Keratinocyte (primary cell): Measurements from ENCODE around the gene ZBTB21. TPM values are rescaled to one million over a fixed set of nuclear protein-coding genes. Genes with fewer than 3 reads are reported as not detected.
A peak's percentile ranks its signal among the peaks of the same experiment; 100 is the strongest.
"Not testable (repeated sequence)": the region's sequence is repeated elsewhere in the genome, so short reads cannot be mapped to it uniquely, and the experiment has no call there.

Experiments
- DNase-seq: peaks from one replicate; pipeline ENCODE4 v3.0.0-alpha.2; 2011; ENCODE audit warnings: low read depth, missing footprints, low spot score
- FAIRE-seq: peaks from 2 replicates; lab custom pipeline; 2011; peaks lifted over from hg19 to GRCh38; lab: Jason Lieb, UNC
- H2AFZ ChIP-seq: 2 replicates; pipeline ENCODE4 v1.6.0; 2012; ENCODE audit warnings: low read length, control low read depth, inconsistent platforms; ENCODE audit not compliant: control insufficient read depth
- H3K27ac ChIP-seq: 2 replicates; pipeline ENCODE4 v1.5.1; 2011; ENCODE audit warnings: low read length; ENCODE audit not compliant: control insufficient read depth, insufficient read depth
- H3K27me3 ChIP-seq: 3 replicates; pipeline ENCODE4 v1.6.0; 2011; ENCODE audit warnings: low read length; ENCODE audit not compliant: control insufficient read depth, insufficient read depth; ENCODE audit errors: extremely low read depth
- H3K36me3 ChIP-seq, 2 experiments: 2 replicates in 1 of 2; 3 replicates in 1 of 2; pipeline ENCODE4 v1.5.1; 2011; ENCODE audit warnings: low read length in 2 of 2, mild to moderate bottlenecking in 1 of 2; ENCODE audit not compliant: control insufficient read depth in 2 of 2, insufficient read depth in 2 of 2; ENCODE audit errors: extremely low read depth in 1 of 2
- H3K4me1 ChIP-seq: 3 replicates; pipeline ENCODE4 v1.5.1; 2011; ENCODE audit warnings: low read length; ENCODE audit not compliant: control insufficient read depth, insufficient read depth; ENCODE audit errors: extremely low read depth
- H3K4me2 ChIP-seq: 3 replicates; pipeline ENCODE4 v1.6.0; 2011; ENCODE audit warnings: low read depth, low read length; ENCODE audit not compliant: control insufficient read depth, insufficient read depth; ENCODE audit errors: extremely low read depth
- H3K4me3 ChIP-seq, 3 experiments: fragments of 200-600 bp in 1 of 3; sonication (generic) in 1 of 3; 2 replicates in 2 of 3; 3 replicates in 1 of 3; pipeline ENCODE4 v1.5.1; 2011 to 2016; ENCODE audit warnings: low read length in 3 of 3, mild to moderate bottlenecking in 3 of 3, control low read depth in 2 of 3, inconsistent platforms in 1 of 3, low read depth in 1 of 3, mixed read lengths in 1 of 3, mixed run types in 1 of 3, moderate library complexity in 1 of 3; ENCODE audit not compliant: control insufficient read depth in 2 of 3, insufficient read depth in 2 of 3; ENCODE audit errors: extremely low read depth in 1 of 3
- H3K79me2 ChIP-seq: 2 replicates; pipeline ENCODE4 v1.6.0; 2012; ENCODE audit warnings: low read length; ENCODE audit not compliant: control insufficient read depth, insufficient read depth
- H3K9ac ChIP-seq: 3 replicates; pipeline ENCODE4 v1.6.0; 2011; ENCODE audit warnings: low read length; ENCODE audit not compliant: control insufficient read depth, insufficient read depth; ENCODE audit errors: extremely low read depth
- H3K9me1 ChIP-seq: 3 replicates; pipeline ENCODE4 v1.6.0; 2011; ENCODE audit warnings: low read length; ENCODE audit not compliant: control insufficient read depth, insufficient read depth; ENCODE audit errors: extremely low read depth
- H3K9me3 ChIP-seq: 2 replicates; pipeline ENCODE4 v1.5.1; 2012; ENCODE audit warnings: low read depth, low read length; ENCODE audit not compliant: control insufficient read depth
- H4K20me1 ChIP-seq: 3 replicates; pipeline ENCODE4 v1.6.0; 2011; ENCODE audit warnings: low read length; ENCODE audit not compliant: control insufficient read depth, insufficient read depth; ENCODE audit errors: extremely low read depth
- EZH2 ChIP-seq: IDR thresholded peaks from one replicate; pipeline ENCODE4 v1.6.1; 2012; ENCODE audit warnings: inconsistent platforms, mild to moderate bottlenecking, low read length, moderate library complexity
- dilution Hi-C: fragments of 300-500 bp; cut with MboI; formaldehyde crosslinking; loops from one replicate; pipeline ENCODE4 v1.7.0; 2020; ENCODE audit warnings: low sequenced_read_pairs; ENCODE audit not compliant: extremely low pct_ligation_motif_present
- polyA plus RNA-seq, 5 experiments: library from polyadenylated mRNA; depleted of rRNA in 3 of 5; stranded (reverse) in 3 of 5; stranded (forward) in 1 of 5; unstranded in 1 of 5; fragments of >200 nt; gene quantifications; 1 replicate in 1 of 5; 2 replicates in 3 of 5; 3 replicates in 1 of 5; pipeline versions ENCODE4 v1.2.1 to v1.2.3, GENCODE V29; 2011 to 2012; ENCODE audit warnings: missing spikeins in 2 of 5, low read depth in 1 of 5, low replicate concordance in 1 of 5
- TF ChIP-seq, protein P1 (sequence below), 3 experiments: IDR thresholded peaks in 1 of 3; conservative IDR thresholded peaks in 1 of 3; optimal IDR thresholded peaks in 1 of 3; 2 replicates in 2 of 3; 3 replicates in 1 of 3; pipeline versions ENCODE3 to v1.5.1; 2011; ENCODE audit warnings: low read length in 3 of 3, mild to moderate bottlenecking in 3 of 3, moderate library complexity in 2 of 3, control low read depth in 1 of 3, inconsistent platforms in 1 of 3; ENCODE audit not compliant: insufficient read depth in 2 of 3; ENCODE audit errors: extremely low read depth in 1 of 3

Gene ZBTB21
- polyA plus RNA-seq, 1 donor (not counting 4 experiments of a cell fraction or from before 2014, with no cell fraction given) = 9.5 TPM

DNA sequence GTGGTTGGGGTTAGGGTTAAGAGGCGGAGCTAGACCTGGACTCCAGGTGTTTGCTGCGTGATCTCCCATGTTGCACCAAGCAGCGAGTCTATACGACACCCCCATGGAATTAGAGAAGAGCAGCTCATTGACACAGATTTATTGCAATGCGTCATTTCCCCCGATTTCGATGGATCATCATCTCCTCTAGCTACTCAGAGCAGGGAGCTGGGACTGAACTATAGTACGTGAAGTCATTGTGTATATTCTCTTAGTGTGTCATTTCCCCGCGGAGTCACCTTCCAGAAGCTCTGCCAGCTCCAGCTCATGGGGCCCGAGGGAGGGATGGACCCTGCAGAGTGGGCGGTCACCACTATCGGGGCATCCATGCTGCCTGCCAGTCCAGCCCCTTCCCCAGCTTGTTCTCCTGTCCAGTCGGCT, 48.9 kb downstream of the ZBTB21 start:
- H3K9ac ChIP-seq = no peak overlapping the region
- H3K4me1 ChIP-seq = peaks cover 30% of the 10 kb centered on the region
- no peaks in the 10 kb centered on the region for H3K9me1 ChIP-seq
- FAIRE-seq (no peak), DNase-seq (peak; percentile 72)
- dilution Hi-C loops = no loop called here
- H3K4me3 ChIP-seq = no peak overlapping the region
- no peaks in the 10 kb centered on the region for H4K20me1 ChIP-seq
- H3K36me3 ChIP-seq = no peaks in the 10 kb centered on the region
- TF ChIP-seq, protein P1, sequence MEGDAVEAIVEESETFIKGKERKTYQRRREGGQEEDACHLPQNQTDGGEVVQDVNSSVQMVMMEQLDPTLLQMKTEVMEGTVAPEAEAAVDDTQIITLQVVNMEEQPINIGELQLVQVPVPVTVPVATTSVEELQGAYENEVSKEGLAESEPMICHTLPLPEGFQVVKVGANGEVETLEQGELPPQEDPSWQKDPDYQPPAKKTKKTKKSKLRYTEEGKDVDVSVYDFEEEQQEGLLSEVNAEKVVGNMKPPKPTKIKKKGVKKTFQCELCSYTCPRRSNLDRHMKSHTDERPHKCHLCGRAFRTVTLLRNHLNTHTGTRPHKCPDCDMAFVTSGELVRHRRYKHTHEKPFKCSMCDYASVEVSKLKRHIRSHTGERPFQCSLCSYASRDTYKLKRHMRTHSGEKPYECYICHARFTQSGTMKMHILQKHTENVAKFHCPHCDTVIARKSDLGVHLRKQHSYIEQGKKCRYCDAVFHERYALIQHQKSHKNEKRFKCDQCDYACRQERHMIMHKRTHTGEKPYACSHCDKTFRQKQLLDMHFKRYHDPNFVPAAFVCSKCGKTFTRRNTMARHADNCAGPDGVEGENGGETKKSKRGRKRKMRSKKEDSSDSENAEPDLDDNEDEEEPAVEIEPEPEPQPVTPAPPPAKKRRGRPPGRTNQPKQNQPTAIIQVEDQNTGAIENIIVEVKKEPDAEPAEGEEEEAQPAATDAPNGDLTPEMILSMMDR (optimal IDR thresholded peaks at IDR 0.05 in 1 of 3, IDR thresholded peaks at IDR 0.05 in 1 of 3, conservative IDR thresholded peaks at IDR 0.05 in 1 of 3; ENCODE audit: extremely low read depth in 1 of 3, insufficient read depth in 2 of 3, low read length in 3 of 3) = no peak
- TF ChIP-seq EZH2 = no peak
- peak overlapping the region; percentile 44 for H3K27ac ChIP-seq
- no peaks in the 10 kb centered on the region for H3K9me3 ChIP-seq
- H2AFZ ChIP-seq = no peak overlapping the region
- H3K79me2 ChIP-seq = no peaks in the 10 kb centered on the region
- H3K27me3 ChIP-seq = no peaks in the 10 kb centered on the region
- no peak overlapping the region for H3K4me2 ChIP-seq

DNA sequence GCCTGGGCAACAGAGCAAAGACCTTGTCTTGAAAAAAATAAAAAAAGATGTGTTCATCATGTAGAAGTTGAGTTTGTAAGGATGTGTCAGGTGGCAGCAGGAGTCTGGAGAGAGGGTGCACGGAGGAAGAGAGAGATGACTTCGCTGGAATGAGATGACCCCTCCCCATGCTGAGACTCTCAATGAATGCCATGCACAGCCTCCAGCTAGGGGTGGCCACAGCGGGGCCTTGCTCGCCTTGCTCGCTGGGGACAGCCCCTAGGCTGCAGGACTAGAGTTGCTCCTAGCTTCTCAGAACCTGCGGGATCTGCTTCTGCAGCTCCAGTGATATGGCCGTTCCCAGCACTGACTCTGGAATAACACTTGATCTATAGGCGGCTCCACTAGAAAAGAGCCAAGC, 49.8 kb downstream of the ZBTB21 start:
- no peak for TF ChIP-seq EZH2
- no peak for FAIRE-seq

DNA sequence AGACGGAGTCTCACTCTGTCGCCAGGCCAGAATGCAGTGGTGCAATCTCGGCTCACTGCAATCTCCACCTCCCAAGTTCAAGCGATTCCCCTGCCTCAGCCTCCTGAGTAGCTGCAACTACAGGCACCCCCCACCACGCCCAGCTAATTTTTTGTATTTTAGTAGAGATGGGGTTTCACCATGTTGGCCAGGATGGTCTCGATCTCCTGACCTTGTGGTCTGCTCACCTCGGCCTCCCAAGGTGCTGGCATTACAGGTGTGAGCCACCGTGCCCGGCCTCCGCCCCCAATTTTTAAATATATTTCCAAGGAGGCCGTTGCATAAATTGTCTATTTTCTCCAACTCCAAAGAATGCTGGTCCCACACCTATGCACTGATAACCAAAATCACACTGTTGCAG, 50.5 kb downstream of the ZBTB21 start:
- H3K4me2 ChIP-seq, H3K36me3 ChIP-seq, H3K79me2 ChIP-seq, H3K9ac ChIP-seq, H3K4me3 ChIP-seq, DNase-seq, FAIRE-seq, H3K9me1 ChIP-seq, H4K20me1 ChIP-seq, H2AFZ ChIP-seq, H3K27me3 ChIP-seq, dilution Hi-C loops, H3K9me3 ChIP-seq: not testable (repeated sequence)
- Histone ChIP-seq H3K4me1 (peaks cover 30% of the 10 kb centered on the region), H3K27ac (peak overlapping the region; percentile 79)

More for the DNA sequence above, 49.8 kb downstream of the ZBTB21 start:
- no peaks in the 10 kb centered on the region for H3K36me3 ChIP-seq
- dilution Hi-C loops = no loop called here
- no peak overlapping the region for H3K4me2 ChIP-seq
- peak overlapping the region; percentile 18 for H3K27ac ChIP-seq
- no peak overlapping the region for H3K4me3 ChIP-seq
- peaks cover 30% of the 10 kb centered on the region for H3K4me1 ChIP-seq
- no peak overlapping the region for H3K9ac ChIP-seq
- no peak for DNase-seq
- H3K9me3 ChIP-seq = no peaks in the 10 kb centered on the region
- H2AFZ ChIP-seq = no peak overlapping the region
- H3K9me1 ChIP-seq = no peaks in the 10 kb centered on the region
- no peaks in the 10 kb centered on the region for H4K20me1 ChIP-seq
- no peaks in the 10 kb centered on the region for H3K79me2 ChIP-seq
- H3K27me3 ChIP-seq = no peaks in the 10 kb centered on the region
